SKM-1 treated with dmso at 0.1 percent for 144 hours (cell line): Measurements from ENCODE around the gene TMX4.
A peak's percentile ranks its signal among the peaks of the same experiment; 100 is the strongest.

ENCODE experiments used
- DNase-seq: peaks from one replicate; lab custom pipeline; 2025; ENCODE audit not compliant: unreplicated experiment; lab: John Stamatoyannopoulos, UW

The TMX4 gene

DNA sequence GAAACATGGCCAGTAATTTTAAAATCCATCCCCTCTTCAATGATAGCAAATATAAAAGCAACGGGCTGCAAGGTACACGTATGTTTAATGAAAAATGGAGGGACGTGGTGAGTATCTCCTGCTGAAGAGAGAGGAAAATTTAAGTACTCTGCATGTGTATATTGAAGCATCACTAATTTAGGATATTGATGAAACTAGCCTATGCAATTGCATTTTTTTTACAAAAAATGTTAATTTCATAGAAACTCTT is 362 bp upstream of the TMX4 start:
- DNase-seq: no peak

DNA sequence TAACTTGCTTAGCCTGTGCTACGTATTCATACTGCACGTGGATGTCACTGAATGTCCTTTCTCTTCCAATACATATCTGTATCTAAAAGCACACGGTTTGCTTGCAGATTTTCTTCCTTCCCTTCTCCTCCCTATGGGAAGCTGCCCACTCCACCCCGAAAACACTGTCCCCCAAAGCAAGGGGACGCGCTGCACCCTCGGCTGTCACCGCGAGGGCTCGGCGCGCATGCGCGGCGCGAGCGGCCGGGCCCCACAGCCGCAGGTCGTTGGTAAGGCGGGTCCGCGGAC is 659 bp downstream of the TMX4 start:
- peak; percentile 18 for DNase-seq

DNA sequence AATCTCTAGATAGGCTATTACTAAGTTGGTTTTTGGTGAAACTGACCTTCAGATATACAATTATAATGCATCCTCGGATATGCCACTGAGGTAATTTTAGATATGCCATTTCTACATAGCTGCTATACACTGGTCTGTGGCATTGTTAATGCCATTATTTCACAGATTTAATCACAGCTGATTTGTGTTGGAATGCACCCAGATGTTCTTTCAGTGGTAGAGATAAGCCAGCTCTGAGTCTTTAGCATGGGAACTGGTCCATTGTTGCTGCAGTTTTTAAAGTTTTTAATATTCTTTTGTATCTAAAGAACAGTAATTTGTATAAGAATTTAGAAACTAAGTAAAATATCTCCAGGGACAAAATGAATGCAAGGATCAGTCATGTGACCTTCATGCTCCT is 6.8 kb downstream of the TMX4 start:
- DNase-seq: no peak

DNA sequence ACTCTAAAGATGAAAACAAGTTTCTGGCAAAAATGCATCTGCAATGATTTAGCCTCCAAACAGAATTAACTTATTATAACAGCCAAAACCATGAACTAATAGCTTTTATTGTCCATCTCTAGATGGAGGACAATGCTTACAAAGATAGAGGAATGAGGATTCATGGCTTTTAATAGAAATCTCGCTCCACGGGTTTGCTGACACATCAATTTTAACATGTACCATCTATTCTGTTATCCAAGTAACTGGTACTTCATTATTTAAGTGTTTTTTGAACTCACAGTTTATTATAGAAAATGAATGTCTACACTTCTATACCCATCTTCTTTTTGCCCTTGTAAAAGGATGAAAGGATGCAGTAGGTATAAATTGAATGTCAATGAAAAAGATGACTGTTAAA is 10.8 kb downstream of the TMX4 start:
- no peak for DNase-seq

DNA sequence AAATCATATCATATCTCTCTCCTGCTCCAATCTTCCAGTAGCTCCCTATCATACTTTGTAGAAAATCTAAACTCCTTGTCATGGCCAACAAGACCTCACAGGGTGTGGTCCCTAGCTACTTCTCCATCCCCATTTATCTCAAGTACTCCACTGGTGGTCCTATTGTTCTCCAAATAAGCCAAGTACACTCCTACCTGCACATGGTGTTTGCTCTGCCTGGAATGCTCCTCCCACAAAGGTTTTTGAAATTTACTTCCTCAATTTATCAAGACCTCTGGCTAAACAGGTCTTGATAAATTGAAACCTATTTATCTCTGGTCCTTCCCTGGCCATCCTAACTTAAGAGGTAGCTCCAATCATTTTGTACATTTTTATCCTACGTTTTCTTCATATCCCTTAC is 12.1 kb downstream of the TMX4 start:
- DNase-seq: no peak

DNA sequence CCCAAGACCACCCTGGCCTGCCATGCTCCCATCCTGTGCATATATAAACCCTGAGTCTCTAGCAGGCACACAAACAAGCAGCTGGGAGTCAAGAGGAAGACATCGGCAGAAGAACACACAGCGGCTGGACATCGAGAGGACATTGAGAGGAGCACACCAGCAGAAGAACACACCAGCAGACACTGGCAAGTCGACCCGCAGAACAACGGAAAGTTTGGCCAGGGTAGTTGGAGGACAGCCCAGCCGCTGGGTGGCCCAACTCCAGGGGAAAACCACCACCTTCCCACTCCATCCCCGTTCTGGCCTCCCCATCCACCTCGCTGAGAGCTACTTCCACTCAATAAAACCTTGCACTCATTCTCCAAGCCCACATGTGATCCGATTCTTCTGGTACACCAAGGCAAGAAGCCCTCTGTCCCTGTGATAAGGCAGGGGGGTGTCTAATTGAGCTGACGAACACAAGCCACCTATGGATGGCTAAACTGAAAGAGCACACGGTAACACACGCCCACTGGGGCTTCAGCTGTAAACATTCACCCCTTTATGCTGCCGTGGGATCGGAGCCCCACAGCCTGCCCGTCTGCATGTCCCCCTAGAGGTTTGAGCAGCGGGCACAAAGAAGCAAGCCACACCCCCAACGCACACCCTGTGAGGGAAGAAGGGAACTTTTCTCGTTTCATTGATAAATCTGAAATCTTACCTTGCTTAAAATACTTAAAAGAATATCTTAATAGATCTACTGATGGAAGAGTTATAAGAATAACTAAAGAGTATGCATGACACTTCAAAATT is 13.8 kb downstream of the TMX4 start:
- DNase-seq: no peak

DNA sequence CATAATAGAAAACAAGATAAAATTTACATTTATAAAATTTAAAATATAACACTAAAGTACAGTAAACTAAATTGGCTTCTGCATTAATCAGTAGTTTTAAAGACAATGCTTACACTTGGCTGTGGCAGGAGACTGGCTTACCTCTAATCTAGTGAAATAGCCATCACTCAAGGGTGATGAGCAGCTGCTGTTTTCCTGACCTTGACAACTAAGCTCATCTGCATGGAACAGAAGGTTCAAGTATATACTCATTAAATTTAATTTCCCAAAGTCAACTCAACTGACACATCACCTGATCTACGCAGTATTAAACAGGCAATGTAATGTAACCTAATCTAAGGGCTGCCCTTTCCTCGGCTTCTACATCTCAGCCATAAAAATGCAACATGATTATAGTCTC is 14.5 kb downstream of the TMX4 start:
- no peak for DNase-seq

DNA sequence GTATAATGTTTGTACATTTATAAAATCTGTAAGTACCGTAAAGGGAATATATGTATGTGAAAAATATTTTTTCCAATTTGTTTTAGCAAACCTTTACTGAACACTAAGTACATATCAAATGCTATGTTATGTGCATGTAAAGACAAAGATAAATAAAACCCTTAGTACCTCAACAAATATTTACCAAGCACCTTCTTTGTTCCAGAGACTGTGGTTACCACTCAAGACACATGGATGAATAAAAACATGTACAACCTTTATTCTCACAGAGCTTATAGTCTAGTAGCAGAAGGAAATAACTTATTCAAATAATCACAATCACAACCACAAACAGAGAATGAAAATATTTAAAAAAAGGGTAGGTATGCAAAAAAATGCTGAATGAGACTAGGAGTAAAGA is 17.5 kb downstream of the TMX4 start:
- no peak for DNase-seq

DNA sequence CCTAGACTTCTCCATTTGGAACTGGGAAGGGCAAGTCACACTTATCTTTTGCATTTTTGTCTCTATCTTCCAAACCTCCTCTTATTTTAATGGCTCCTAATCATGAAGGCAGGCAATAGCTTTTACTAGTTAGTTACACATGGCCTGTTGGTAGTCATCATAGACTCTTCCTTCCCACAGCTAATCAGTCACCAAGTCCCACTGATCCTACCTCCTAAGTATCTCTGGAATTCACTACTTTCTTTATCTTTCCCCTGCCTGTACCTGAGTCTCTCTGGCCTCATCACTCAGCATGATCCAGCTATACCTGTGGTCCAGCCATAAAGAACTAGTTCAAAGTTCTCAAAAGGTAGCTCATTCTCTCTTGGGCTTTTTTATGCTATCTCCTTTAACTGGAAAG is 18.8 kb downstream of the TMX4 start:
- no peak for DNase-seq

DNA sequence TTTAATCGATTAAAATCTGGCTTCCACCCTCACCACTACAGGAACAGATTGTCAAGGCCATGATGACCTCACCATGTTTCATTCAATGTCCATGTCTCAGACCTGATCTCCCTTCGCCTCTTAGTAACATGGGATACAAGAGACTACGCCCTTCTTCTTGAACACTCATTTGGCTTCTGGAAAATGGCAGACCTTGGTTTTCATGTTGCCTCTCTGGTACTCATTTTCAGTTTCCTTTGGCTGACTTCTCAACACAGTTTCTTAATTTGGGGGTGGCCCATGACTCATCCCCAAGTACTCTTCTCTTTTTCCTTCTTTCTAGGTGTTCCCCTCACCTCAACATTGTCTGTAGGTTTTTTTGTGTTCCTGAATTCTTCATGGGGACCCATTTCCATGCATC is 22.7 kb downstream of the TMX4 start:
- no peak for DNase-seq

DNA sequence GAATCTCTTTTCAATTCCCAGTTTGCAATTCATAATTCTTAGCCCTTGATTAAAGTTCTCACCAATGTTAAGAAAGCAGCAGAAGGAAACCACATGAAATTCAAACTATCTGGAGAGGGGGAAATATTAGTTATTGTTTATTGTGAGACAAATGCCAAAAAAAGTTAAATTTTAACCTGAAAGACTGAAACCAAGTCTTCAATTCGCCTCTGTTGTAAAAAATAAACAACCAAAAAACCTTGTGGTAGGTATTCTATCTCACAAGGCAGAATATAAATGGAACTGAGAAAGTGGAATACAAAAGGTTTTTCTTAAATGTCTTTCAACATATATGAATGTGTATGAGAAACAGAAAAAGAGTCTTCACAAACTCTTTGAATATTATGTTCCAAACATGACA is 24.8 kb downstream of the TMX4 start:
- DNase-seq: no peak

DNA sequence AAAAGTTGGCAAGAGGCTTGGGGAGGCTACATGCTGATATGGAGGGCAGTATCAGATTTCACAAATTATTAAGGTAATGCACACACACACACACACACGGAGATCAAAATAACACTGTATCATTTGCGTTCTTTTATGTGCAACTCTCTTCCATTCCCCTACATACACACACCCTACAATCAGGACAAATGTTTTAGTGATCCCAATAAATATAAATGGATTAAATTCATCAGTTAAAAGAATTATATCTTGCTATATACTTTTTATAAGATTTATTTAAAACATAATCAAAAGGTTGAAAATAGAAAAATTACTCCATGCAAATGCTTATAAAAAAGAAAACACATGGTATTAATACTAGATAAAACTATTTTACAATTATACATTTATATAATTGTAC is 25.9 kb downstream of the TMX4 start:
- DNase-seq: no peak

DNA sequence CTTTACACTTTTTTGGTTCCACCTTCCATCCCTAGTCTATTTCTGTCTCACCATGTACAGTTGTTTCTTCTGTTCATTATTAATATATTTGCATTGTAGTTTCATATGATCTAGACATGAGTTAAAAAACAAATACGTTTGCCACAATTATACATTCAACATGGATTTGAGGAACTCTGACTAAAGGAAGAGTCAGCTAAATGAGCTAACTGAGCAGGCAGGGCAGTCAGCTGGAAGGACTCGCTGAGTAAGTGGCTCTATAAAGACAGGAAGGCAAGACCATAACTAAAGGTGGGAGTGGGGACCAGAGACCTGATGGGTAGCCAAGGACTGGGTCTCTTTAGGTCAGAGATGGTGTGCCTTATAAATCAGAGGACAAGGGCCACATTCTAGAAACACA is 26.3 kb downstream of the TMX4 start:
- DNase-seq: no peak

DNA sequence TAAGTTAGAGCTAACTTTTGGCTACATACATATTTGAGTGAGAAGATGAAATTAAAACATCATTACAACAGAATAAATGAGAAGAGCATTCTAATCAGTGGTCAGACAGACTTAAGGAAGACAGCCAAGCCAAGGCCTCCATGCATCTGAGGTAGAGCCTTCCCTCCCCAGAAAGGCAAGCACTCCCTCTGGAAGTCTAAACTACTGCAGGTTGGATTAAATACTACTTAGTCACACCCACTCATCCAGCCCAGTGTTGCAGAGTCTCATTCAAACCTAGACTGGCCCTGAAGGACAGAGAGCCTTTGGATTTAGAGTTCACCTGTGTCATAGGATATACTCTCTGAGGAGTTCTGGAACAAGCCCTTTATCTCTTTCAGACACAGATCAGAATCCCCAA is 29.2 kb downstream of the TMX4 start:
- DNase-seq: no peak

DNA sequence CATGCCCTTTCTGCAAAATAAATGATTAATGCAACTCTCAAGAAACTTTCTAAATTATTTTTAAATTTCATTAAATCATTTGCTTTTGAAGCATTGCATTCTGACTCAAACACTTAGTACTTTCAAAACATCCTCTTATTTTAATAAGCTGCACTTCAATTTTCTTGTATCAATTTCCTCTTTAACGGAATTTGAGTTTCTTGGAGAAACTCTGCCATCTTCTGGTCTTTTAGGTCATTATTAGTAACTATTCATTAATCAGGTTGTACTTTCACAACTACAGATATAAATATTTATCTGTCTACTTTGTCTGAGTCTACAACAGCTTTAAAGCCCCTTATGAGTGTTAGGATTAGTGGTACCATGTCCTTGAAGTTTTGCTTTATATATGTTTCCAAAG is 30.2 kb downstream of the TMX4 start:
- DNase-seq: no peak

DNA sequence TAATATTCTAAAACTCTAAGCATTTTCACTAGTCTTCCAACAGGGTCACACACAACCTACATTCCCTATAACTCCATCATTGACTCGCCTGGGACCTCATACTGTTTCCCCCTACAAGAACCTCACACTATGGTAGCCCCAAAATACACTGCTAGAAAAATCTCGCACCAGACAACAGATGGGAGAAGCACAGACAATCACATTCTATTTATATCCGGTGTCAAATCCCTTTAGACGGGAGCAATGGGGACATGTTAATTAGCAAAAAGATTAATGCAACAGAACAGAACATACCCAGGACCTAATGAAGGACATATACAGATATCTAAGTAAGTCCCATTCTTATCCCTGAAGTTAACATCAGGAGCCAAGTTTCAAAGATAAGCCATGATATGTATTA is 33.6 kb downstream of the TMX4 start:
- DNase-seq: no peak

DNA sequence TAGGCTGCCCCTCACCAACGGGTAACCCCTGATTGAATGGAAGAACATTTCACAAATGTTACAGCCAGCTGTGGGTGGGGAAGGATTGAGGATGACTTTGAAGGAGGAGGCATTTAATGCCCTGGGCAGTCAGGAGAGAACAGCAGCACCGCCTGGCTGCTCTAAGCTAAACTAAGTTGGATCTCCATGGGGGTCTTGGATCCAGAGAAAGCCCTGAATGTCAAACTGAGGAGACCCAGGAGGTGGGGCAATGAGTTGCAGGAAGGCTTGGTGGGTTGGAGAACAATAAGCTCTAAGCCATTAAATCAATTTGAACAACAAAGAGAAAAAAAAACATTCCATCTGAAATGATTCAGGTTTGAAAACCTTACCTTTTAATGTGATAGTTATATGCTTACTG is 35.4 kb downstream of the TMX4 start:
- no peak for DNase-seq

DNA sequence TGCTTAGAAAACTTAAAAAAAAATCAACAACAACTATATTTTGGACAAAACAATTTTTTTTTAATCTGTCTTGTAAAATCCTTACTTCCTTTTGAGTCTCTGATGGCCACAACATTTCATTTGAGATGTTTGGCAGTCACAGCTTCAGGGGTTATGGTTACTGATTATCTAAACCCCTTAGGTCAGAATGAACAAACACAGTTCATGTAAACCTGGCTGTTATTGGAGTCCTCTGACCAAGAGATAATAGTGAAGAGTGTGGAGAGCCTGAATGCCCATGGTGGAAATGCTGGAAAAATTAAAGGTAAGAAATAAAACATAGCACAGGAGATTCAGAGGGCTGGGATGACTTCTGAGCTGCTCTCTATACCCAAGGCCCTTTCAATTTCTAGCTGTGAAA is 38.2 kb downstream of the TMX4 start:
- DNase-seq: no peak

DNA sequence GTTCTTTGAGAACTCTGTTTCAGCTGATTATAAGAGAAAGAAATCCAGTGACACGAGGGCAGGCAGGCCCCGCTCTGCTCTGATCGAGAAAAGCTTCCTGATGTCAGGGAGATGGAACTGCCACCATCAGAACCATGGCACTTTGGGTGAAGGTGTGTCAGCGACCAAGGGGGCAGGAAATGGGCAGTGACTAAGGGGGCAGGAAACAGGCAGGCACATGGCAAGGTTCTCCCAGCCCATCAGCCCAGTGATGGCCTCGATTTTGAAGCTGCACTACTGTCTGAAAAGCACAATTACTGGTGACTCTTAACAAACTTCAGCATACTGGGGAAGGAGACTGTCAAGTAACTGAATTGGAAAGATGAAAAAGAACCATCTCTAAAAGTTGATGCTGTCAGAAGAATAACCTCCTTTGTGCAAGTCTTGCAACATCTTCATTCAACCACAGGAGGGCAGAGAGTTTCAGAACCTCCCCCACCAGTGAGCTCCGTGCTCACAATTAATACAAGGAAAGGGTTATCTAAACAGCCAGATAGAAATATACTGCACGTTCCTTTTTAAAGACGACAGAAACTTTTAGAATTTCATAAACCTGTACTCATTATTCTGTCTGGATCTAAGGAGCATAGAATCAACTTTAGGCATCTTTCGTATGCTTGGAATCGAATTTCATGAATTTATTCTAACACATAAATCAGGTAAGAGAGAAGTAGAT is 39.1 kb downstream of the TMX4 start:
- DNase-seq: no peak

DNA sequence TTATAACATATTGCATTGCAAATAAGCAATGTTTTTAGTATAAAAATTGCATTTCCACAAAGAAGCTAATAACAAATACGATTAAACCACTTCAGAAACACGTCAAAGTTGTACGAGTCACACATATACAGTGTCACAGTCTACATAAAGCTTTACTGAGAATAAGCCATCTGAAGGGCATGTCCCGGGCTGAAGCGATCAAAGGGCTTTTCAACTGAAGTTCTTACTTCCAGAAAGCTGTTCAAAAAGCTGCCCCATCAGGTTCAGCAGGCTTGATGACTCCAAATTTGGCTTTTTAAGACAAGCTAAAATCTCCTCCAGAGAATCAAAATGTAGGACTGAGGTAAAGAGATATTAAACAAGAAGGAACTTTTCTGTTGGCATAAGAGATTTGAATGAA is 41.9 kb downstream of the TMX4 start:
- no peak for DNase-seq

DNA sequence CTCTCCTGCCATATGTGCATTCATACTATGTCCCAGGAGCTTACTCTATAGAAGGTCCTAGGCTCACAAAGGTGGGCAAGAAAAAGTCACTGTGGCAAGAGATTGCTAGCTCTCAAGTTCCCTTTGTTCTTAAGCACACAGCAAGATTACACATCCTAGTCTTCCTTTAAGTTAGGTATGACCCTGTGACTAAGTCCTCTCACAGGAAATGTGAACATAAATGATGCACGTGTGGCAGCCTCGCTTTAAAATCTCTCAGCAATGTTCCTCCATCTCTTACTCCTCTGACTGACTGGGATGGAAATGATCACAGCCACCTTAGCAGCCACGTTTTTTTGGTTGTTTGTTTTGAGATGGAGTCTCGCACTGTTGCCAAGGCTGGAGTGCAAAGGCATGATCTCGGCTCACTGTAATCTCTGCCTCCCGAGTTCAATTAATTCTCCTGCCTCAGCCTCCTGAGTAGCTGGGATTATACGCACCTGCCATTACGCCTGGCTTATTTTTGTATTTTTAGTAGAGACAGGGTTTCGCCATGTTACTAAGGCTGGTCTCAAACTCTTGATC is 43.6 kb downstream of the TMX4 start:
- DNase-seq: no peak

DNA sequence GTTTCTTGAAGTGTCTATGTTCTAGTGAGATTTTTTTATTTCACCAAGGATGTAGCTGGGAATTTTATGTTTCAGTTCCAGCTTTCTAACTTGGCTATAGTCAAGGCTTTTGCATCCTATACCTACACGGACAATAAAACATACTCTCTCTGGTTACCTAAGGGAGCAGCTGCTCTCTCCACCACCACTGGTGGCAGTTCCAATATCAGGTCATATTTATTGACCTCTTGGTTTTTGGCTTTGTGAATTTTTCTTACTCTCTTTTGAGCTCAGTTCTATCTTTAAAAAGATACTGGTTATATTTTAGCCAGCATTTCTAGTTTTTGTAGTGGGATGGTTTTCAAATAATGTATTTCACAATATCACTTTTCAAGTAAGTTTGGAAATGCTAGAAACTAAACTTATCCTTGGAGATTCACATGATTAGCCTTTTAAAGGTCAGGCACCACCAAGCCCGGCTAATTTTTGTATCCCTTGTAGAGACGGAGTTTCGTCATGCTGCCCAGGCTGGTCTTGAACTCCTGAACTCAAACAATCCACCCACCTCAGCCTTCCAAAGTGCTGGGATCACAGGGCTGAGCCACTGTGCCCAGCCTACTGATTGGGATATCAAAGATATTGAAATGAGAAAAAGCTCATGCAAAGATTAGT is 44.7 kb downstream of the TMX4 start:
- no peak for DNase-seq
